GM21390 (cell line): ENCODE data around the gene PLXNC1.

ENCODE experiments used
- ATAC-seq: cut with Tn5 transposase; IDR thresholded peaks from one replicate; pipeline ENCODE4 v1.9.1; 2021; ENCODE audit not compliant: unreplicated experiment

The PLXNC1 gene

DNA sequence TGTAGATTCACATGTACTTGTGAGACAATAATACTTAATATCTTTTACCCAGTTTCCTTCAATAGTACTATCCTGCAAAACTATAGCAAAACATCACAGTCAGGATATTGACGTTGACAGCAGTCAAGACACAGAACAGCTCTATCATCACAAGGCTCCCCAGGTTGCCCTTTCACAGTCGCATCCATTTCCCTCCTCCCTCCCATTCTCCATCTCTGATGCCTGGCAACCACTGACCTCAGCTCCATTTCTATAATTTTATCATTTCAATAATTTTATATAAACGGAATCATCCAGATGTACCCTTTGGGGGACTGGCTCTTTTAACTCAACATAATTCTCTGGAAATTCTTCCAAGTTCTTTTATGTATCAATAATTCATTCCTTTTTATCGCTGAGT is 81.5 kb downstream of the PLXNC1 start:
- no peak for ATAC-seq

GRCh38 chr12:94230357-94230905 is 82.1 kb downstream of the PLXNC1 start:
- peak; percentile 45 for ATAC-seq

GRCh38 chr12:94231709-94232108 is 83.3 kb downstream of the PLXNC1 start:
- no peak for ATAC-seq

- ATAC-seq = no peak
Observed at GRCh38 chr12:94235848-94236247, 87.5 kb downstream of the PLXNC1 start.

DNA sequence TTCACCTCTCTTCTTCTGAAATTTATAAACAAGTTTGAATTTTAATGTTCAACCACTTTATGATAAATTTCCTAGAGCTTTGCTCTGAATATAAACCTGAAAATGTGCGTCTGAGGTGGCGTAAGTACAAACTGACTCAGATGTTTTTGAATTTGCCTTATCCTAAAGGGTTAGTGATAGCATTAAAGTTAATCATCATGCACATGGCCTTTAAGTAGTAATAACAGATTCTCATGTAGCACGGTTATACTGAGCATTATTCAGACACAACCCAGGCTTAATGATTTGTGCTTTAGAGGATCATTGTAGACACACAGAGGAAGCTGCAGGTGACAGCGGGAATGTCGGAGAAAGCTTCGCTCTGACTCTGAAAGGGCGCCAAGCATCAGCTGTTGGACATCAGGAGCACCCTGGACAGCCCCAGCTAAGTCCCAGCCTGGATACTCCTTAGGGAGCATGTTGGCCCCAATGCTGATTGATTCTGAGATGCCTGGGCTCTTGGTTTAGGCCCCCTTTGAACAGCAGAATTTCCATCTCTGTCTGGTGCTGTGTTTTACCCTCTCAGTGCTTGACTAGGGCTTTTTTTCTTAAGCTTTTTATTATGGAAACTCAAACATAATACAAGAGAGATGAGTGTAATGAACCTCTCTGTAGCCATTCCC is 91.1 kb downstream of the PLXNC1 start:
- ATAC-seq = peak; percentile 8

DNA sequence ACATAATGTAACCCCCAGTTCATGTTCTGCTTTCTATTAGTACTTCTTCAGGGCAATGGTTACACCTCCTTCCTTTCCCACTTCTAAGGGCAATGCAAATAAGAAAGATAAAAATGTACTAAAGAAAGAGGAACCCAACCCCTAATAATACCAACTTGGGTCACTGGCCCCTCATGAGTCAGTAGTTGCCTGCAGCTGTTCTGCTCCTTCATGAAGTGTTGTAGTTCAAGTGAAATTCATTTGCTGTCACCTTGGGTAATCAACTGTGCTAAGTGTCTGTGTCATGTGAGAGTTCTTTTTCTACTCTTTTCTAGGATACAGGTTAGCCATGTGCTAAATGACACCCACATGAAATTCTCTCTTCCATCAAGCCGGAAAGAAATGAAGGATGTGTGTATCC is 91.8 kb downstream of the PLXNC1 start:
- peak; percentile 80 for ATAC-seq

DNA sequence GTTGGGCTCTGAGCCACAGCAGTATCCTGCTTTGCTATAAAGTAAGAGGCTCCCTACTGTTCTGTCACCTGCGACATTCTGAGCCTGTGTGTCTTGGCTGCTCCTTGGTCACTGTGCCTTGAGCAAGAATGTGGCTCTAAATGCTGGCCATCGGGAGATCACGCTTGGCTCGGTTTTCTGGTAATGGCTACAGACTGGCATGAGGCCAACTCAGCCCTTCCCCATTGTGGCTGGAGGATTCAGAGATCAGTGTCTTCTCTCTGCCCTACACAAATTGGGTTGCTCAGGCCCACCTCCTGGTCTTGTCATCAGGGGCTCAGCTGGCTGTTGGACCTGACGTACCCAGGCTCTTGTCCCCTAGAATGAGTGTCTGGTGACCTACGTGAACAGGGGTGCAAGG is 94.5 kb downstream of the PLXNC1 start:
- no peak for ATAC-seq

GRCh38 chr12:94244165-94245133 is 96.1 kb downstream of the PLXNC1 start:
- peak; percentile 56 for ATAC-seq

DNA sequence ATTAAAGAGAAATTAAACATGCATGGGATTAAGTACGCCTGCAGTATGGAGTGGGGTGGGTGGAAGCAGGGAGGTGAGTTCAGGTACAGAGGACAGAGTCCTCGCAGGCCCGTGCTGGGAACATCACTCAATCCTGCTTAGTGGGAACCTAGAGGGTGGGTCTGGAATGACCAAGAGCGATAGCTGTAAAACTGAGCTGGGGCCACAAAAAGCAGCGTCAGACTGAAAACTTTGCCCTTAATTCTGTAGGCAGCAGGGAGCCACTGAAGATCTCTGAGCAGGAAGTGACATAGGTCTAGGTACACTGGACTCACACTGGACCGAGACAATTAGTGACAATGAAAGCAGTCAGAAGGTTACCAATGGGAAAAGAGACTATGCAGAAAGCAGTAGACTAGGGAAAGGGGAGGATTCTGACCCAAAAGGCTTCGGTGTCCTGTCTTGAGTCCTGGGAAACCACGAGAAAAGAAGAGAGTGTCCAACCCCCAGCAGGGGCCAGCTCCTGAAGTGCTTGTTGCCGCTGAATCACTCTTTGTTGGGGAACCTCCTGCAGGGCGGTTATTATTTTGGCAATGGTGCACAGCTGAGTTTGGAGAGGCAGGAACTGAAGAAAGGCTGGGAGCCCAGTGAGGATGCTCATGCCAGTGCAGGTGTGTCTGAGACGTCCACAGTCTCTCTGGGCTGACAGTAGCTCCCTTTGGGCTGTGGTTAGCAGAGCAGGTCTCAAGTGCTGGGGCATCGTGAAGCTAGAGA is 97.4 kb downstream of the PLXNC1 start:
- no peak for ATAC-seq

DNA sequence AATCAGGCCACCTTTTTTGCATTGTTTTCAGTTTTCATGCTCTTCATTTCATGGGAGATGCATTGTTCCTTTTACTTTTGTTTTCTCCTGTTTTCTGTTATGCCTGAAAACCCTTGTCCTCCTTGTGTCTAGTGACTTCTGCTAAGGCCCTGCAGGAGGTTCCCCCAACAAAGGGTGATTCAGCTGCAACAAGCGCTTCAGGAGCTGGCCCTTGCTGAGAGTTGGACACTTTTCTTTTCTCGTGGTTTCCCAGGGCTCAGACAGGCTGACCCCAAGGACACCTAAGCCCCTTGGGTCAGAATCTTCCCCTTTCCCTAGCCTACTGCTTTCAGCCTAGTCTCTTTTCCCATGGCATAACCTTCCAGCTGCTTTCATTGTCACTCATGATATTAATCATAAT is 98.9 kb downstream of the PLXNC1 start:
- ATAC-seq = no peak

GRCh38 chr12:94248582-94248981 is 100.2 kb downstream of the PLXNC1 start:
- no peak for ATAC-seq

DNA sequence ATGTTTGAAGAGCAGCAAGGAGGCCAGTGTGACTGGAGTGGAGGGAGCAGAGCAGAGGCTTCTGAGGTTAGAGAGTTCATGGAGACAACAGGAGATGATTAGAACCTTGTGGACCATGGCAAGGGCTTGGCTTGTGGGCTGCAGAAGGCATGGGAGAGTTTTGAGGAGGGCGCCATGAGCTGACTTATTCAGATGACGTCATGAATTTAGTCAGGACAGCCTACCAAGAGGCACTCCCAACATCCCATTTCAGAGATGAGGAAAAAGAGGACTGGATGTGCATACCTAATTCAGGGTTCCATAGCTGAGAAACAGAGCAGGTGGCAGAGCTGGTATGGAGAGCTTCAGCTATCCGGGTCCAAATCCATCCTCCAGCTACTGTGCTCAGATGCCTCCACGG is 101.8 kb downstream of the PLXNC1 start:
- ATAC-seq = no peak

- no peak for ATAC-seq
Observed at GRCh38 chr12:94254270-94254669, 105.9 kb downstream of the PLXNC1 start.

GRCh38 chr12:94255006-94255405 is 106.6 kb downstream of the PLXNC1 start:
- ATAC-seq = no peak

- ATAC-seq = no peak
Observed at GRCh38 chr12:94255428-94255827, 107.1 kb downstream of the PLXNC1 start.

GRCh38 chr12:94258593-94258992 is 110.2 kb downstream of the PLXNC1 start:
- peak; percentile 72 for ATAC-seq

DNA sequence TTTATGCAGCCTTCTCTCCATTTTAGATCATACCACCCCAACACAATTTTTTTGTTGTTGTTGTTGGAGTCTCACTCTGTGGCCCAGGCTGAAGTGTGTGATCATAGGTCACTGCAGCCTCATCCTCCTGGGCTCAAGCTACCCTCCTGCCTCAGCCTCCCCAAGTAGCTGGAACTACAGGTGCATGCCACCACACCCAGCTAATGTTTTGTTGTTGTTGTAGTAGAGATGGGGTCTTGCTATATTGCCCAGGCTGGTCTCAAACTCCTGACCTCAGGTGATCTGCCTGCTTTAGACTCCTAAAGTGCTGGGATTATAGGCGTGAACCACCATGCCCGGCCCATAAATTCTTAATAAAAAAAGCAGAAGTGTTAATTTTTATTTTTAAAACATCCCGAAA is 111.6 kb downstream of the PLXNC1 start:
- ATAC-seq = no peak

- no peak for ATAC-seq
Observed at GRCh38 chr12:94260717-94261116, 112.3 kb downstream of the PLXNC1 start.

- ATAC-seq = no peak
Observed at GRCh38 chr12:94261119-94261518, 112.7 kb downstream of the PLXNC1 start.

- no peak for ATAC-seq
Observed at GRCh38 chr12:94261786-94262185, 113.4 kb downstream of the PLXNC1 start.
